Psoas muscle (tissue), 8 donors: ENCODE measurements around the gene PAX8. TPM values are rescaled to one million over a fixed set of nuclear protein-coding genes. Genes with fewer than 3 reads are reported as not detected.

ENCODE experiments used
- ATAC-seq, 4 donors: fragments of 200-7000 bp; cut with Tn5 transposase; one replicate each; pipeline ENCODE4 v1.9.1; 2020; ENCODE audit warnings: moderate library complexity in 3 of 4, mild to moderate bottlenecking in 2 of 4
- DNase-seq, 2 donors: peaks; one replicate each; pipeline ENCODE4 v3.0.0-alpha.2; 2020
- H3K27ac ChIP-seq: fragments of 200-600 bp; one replicate; pipeline ENCODE4 v1.8.0; 2022
- H3K27me3 ChIP-seq, 3 donors: fragments of 200-600 bp in 1 of 3; one replicate each; pipeline versions ENCODE4 v1.6.1 to v1.8.0; 2013 to 2022; ENCODE audit warnings: low read length in 2 of 3, mild to moderate bottlenecking in 2 of 3, moderate library complexity in 1 of 3; ENCODE audit not compliant: insufficient read depth in 3 of 3
- H3K36me3 ChIP-seq, 2 donors: fragments of 200-600 bp in 1 of 2; one replicate each; pipeline versions ENCODE4 v1.6.1 to v1.8.0; 2013 to 2022; ENCODE audit warnings: low read depth in 1 of 2, mild to moderate bottlenecking in 1 of 2, moderate library complexity in 1 of 2; ENCODE audit not compliant: insufficient read depth in 1 of 2
- H3K4me1 ChIP-seq: fragments of 200-600 bp; one replicate; pipeline ENCODE4 v1.8.0; 2022
- H3K4me3 ChIP-seq: fragments of 200-600 bp; one replicate; pipeline ENCODE4 v1.8.0; 2022; ENCODE audit warnings: mild to moderate bottlenecking
- H3K9me3 ChIP-seq: fragments of 200-600 bp; one replicate; pipeline ENCODE4 v1.8.0; 2022
- WGBS, 3 donors: extraction: QIAGEN DNeasy Blood & Tissue Kit; methylation state at CpG; one replicate each; pipeline versions ENCODE4 v1.1.6 to v1.1.7; 2013; 5-methylcytosine and 5-hydroxymethylcytosine counted together
- intact Hi-C, 2 donors: fragments of 100-400 bp; cut with DNase I; formaldehyde crosslinking; loops; one replicate each; pipeline versions ENCODE4 v1.11.0 to v1.14.2; 2022
- polyA plus RNA-seq, 3 donors: library from polyadenylated mRNA; stranded (reverse); fragments of 200-250 nt; gene quantifications; one replicate each; pipeline ENCODE4 v1.2.3, GENCODE V29; 2013
- total RNA-seq, 4 donors: library from RNA; stranded (reverse); fragmentation: NEBNext Ultra II Directional in 2 of 4; extraction: Animal tissue kit (Norgen Biotek cat#: 25700) in 2 of 4; gene quantifications; one replicate each; pipeline versions ENCODE4 v1.2.1 to v1.2.4, GENCODE V29; 2021 to 2023
- TF ChIP-seq, protein P1 (sequence below): fragments of 200-600 bp; IDR thresholded peaks from one replicate; pipeline ENCODE4 v1.8.0; 2022; ENCODE audit warnings: antibody characterized with exemption
- donor health status: healthy with polysubstance abuse.
- donor health status: DM: no; HTN: no; CAD: no; lungs with moderate emphysema.
- donor health status: Bipolar disorder and iron deficiency.
- donor health status: healthy.
- donor health status: DM: yes; HTN: yes; CAD: no.
- donor health status: DM: no; HTN: no; CAD: no.
- donor health status: DM: no; HTN: no; CAD: no.
- donor health status: DM: yes; HTN: yes; CAD: no.

Gene PAX8
- total and polyA plus RNA-seq, 7 donors, result 0.12 to 3.1 (median 0.35) TPM; not detected in 1

DNA sequence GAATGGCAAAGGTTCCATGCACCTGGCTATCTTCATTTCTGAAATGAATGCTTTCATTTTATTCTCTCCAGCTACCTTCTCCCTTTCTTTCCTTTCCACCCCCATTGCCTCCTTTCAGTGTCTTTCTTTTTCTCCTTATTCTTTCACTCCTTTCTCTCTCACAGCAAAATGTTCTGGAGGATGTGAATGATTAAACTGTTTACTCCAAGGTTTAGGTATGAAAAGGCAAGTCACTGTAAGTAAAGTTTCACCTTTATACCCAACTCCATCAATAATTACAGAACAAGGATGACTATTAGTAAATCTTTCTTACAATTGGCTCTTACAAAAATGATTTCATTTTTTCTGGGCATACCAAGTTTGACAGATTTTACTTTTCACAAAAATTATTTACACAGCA, 4.3 kb downstream of the PAX8 start:
- H3K36me3 ChIP-seq, result no peaks in the 10 kb centered on the region
- peaks cover 0 to 53% (median 13%) of the 10 kb centered on the region in 3 donors for H3K27me3 ChIP-seq
- ATAC-seq, result no peak
- H3K27ac ChIP-seq, result no peak overlapping the region
- intact Hi-C loops, result no loop called here
- no peak overlapping the region for H3K4me3 ChIP-seq
- TF ChIP-seq, protein P1, sequence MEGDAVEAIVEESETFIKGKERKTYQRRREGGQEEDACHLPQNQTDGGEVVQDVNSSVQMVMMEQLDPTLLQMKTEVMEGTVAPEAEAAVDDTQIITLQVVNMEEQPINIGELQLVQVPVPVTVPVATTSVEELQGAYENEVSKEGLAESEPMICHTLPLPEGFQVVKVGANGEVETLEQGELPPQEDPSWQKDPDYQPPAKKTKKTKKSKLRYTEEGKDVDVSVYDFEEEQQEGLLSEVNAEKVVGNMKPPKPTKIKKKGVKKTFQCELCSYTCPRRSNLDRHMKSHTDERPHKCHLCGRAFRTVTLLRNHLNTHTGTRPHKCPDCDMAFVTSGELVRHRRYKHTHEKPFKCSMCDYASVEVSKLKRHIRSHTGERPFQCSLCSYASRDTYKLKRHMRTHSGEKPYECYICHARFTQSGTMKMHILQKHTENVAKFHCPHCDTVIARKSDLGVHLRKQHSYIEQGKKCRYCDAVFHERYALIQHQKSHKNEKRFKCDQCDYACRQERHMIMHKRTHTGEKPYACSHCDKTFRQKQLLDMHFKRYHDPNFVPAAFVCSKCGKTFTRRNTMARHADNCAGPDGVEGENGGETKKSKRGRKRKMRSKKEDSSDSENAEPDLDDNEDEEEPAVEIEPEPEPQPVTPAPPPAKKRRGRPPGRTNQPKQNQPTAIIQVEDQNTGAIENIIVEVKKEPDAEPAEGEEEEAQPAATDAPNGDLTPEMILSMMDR, result no peak
- DNase-seq, result no peak
- H3K4me1 ChIP-seq, result no peaks in the 10 kb centered on the region
- H3K9me3 ChIP-seq, result no peaks in the 10 kb centered on the region

DNA sequence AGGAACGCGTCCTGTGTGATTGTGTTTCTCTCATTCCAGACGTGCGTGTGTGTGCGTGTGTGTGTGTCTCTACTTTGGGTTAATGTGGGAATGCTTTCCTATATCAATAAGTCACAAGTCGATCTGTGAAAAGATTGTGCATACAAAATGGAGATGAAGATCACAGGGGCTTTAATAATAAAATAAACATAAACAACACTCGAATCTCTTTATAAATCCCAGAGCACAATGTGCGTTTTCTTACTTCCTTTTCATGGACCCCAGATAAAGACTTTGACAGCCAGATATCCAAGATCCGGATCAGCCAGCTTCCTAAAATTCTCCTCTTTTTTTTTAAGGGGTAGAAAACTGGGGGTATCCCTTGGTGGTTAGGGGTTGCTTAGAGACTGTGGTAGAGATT, 4.7 kb downstream of the PAX8 start:
- no peak for ATAC-seq
- Histone ChIP-seq H3K4me3 (no peak overlapping the region), H3K4me1 (no peaks in the 10 kb centered on the region), H3K36me3 (no peaks in the 10 kb centered on the region), H3K27me3 (peaks cover 0 to 53% (median 13%) of the 10 kb centered on the region in 3 donors), H3K9me3 (no peaks in the 10 kb centered on the region), H3K27ac (no peak overlapping the region)
- DNase-seq, result no peak
- TF ChIP-seq, protein P1, result no peak
- intact Hi-C loops, result no loop called here
- WGBS, 3 donors, result 44 to 84% (median 65%) methylated on average over 9 of the region's 9 CpGs

DNA sequence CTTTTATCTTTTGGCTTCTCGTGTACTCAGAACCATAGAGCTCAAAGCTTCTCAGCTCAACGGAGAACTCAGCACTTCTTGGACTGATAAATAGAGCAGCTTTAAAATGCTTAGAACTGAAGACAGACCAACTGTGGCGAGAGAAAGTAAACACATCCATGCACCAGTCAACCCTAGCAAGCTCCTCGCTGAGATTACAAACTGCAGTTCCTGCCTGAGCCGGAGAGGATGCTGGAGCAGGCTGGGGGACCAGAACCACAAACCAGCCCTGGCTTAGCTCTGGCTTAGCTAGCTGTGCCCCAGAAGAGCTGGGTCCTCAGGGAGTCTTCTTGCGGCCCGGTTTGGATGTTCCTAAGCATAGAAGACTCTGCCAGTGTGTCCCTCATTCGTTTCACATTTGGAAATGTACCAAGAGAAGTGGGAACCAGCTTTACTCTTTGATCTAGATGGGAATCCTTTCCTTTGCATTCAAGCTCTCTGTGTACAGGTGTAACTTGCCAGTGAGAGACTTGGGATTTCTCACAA, 5.6 kb downstream of the PAX8 start:
- DNase-seq, result no peak
- Histone ChIP-seq H3K36me3 (no peaks in the 10 kb centered on the region), H3K27ac (no peak overlapping the region), H3K27me3 (peaks cover 0 to 53% (median 11%) of the 10 kb centered on the region in 3 donors), H3K4me3 (no peak overlapping the region), H3K4me1 (no peaks in the 10 kb centered on the region), H3K9me3 (no peaks in the 10 kb centered on the region)
- intact Hi-C loops, result no loop called here
- TF ChIP-seq, protein P1, result no peak
- ATAC-seq, result peak in 1 of 4 donors; percentile 30
- 32 to 43% (median 32%) methylated on average over 8 of the region's 8 CpGs for WGBS, 3 donors

DNA sequence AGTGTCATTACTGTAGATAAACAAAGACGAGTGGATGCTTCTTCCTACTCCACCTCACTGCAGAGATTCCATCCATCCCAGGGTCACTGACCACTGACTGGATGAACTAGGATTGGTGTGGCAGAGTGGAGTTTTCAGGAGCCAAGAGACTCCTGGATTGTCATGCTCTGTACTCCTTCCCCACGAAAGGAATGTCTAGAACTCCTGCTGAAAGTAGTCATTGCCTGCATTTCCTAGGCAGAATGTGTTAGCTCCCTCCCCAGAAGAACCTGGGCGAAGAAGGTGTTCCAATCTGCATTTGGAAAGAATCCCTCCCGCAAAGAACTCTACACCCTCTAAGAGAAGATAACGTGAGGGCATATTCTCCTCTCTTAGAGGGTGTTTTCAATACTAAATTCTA, 6.2 kb downstream of the PAX8 start:
- 56 to 70% (median 60%) methylated on average over 5 of the region's 5 CpGs for WGBS, 3 donors
- Histone ChIP-seq H3K27me3 (peaks cover 0 to 49% (median 7%) of the 10 kb centered on the region in 3 donors), H3K27ac (no peak overlapping the region), H3K9me3 (no peaks in the 10 kb centered on the region), H3K4me3 (no peak overlapping the region), H3K36me3 (no peaks in the 10 kb centered on the region), H3K4me1 (no peaks in the 10 kb centered on the region)
- ATAC-seq, result no peak
- intact Hi-C loops, result no loop called here
- DNase-seq, result no peak
- TF ChIP-seq, protein P1, result no peak
